ENCODE results near the gene NCKAP5.
"Not testable (repeated sequence)": the region's sequence is repeated elsewhere in the genome, so short reads cannot be mapped to it uniquely, and the experiment has no call there.

Gene NCKAP5

DNA sequence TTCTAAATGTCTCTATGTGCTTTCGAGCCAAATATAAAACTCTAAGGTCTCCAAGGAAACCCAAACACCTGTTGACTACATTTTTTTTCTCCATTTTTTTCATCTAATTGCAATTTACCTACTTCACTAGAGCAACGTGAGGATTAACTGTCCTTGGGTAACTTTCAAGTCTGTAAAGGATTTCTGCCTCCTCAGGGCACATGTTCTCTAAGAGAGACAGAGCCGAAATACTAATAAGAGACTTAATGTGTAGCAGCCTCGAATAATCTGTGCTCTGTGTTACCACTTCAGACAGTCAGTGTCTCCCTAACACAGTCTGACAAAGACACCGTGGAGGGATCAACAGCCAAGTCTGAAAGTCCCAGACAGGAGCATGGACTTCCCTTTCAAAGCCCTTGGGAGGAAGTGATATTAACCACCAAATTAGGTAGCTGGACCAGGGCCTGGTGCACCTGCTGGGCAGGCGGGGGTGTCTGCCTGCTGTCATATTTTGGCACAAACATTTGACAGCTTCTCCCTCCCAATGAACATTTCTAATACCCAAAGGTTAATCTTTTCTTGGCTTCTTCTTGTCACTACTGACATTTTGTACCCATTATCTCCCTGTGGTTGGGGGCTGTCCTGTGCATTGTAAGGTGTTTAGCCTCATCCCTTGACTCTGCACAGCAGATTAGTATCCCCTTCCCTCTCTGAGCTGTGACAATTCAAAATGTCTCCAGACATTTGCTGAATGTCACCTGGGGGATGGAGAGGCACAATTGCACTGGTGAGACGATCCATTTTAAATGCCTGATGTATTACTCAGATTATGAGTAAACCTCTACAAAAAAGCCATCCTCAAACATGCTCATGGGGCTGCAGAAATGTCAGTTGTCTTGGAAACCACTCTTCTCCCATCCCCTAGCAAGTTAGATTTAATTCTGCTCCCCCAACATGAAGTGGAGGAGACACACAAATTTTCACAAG lies 852.6 kb downstream of the NCKAP5 start:
- no peak overlapping the region for H3K4me3 ChIP-seq (ENCODE audit: low read depth, low read length)
- TF ChIP-seq, protein P1, sequence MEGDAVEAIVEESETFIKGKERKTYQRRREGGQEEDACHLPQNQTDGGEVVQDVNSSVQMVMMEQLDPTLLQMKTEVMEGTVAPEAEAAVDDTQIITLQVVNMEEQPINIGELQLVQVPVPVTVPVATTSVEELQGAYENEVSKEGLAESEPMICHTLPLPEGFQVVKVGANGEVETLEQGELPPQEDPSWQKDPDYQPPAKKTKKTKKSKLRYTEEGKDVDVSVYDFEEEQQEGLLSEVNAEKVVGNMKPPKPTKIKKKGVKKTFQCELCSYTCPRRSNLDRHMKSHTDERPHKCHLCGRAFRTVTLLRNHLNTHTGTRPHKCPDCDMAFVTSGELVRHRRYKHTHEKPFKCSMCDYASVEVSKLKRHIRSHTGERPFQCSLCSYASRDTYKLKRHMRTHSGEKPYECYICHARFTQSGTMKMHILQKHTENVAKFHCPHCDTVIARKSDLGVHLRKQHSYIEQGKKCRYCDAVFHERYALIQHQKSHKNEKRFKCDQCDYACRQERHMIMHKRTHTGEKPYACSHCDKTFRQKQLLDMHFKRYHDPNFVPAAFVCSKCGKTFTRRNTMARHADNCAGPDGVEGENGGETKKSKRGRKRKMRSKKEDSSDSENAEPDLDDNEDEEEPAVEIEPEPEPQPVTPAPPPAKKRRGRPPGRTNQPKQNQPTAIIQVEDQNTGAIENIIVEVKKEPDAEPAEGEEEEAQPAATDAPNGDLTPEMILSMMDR (IDR thresholded peaks at IDR 0.05; ENCODE audit: low read depth, low read length): no peak

DNA sequence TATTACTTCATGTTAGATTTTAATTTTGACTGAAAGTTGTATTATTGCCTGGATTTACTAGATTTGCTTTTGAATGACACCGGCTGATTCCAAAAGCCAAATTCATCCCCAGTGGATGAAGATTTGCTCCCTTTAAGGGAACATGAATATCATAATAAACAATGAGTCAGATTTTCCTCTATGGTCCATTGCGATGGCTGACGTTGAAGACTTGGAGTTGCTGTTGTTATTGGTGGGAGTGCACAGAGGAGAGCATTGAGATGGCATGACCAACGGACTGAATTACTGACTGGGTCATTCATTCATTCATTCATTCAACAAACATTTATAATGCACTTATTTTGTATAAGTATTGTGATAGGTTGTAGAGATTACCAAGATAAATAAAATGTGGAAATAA lies 864.9 kb downstream of the NCKAP5 start:
- TF ChIP-seq, protein P1 (IDR thresholded peaks at IDR 0.05; ENCODE audit: low read depth, low read length): no peak
- H3K4me3 ChIP-seq (ENCODE audit: low read depth, low read length): no peak overlapping the region

DNA sequence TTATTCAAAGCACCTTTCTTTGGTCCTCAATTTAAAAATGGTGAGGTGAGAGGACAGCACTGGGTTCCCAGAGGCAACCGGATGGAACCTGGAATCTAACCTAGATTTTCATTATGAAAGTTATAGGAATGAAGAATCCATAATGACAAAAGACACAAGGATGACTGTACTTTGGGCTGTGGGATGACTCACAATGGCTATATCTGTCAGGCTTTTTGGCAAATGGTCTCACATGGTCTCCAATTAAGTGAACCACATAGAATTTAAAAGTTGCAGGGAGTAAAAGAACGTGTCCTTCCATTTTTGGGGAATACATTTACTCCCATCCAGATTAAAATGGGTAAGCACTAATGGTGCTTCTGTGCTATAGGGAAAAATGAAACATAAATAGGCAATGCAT lies 866.5 kb downstream of the NCKAP5 start:
- TF ChIP-seq, protein P1 (IDR thresholded peaks at IDR 0.05; ENCODE audit: low read depth, low read length): no peak
- no peak overlapping the region for H3K4me3 ChIP-seq (ENCODE audit: low read depth, low read length)

DNA sequence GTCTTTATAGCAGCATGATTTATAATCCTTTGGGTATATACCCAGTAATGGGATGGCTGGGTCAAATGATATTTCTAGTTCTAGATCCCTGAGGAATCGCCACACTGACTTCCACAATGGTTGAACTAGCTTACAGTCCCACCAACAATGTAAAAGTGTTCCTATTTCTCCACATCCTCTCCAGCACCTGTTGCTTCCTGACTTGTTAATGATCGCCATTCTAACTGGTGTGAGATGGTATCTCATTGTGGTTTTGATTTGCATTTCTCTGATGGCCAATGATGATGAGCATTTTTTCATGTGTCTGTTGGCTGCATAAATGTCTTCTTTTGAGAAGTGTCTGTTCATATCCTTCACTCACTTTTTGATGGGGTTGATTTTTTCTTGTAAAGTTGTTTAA lies 868.5 kb downstream of the NCKAP5 start:
- not testable (repeated sequence) for H3K4me3 ChIP-seq (ENCODE audit: low read depth, low read length)

DNA sequence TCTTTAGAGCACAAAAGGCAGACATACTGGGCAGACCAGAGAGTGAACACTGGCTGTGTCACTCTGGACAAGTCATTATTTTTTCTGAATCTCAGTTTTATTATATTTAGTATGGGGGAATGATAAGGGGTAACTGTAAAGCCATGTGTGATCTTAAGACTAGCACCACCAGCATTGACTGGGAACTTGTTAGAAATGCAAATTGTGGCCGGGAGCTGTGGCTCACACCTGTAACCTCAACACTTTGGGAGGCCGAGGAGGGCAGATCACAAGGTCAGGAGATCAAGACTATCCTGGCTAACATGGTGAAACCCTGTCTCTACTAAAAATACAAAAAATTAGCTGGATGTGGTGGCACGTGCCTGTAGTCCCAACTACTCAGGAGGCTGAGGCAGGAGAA lies 869.9 kb downstream of the NCKAP5 start:
- H3K4me3 ChIP-seq (ENCODE audit: low read depth, low read length): not testable (repeated sequence)

DNA sequence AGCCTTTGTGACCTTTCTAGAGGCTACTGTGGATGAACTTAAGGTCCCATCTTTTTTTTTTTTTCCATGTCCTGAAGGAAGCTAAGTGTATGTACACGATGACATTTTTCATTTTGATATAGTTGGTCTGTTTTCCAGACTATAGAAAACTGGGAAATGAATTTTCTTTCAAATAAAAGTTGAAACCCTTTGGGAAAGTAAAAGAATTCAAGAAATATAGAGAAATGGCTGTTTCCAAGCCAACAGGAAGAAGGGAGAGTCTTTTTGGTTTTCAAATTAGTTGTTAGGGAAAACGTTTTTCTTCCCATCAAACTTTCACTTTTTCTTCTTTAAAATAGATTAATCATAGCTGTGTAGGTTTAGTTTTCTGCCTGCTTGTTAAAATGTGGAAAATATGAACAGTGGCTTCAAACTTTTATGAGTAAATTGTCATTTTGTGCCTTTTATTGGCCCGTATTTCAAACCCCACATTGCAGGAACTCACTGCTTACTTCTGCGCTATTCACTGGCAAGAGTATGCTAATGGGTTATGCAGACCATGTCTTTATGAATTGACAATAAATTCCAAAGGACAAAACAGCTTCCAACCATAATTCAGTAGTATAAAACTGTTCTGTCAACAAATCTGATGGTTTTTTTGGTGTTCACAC lies 870.6 kb downstream of the NCKAP5 start:
- H3K4me3 ChIP-seq (ENCODE audit: low read depth, low read length): no peak overlapping the region

DNA sequence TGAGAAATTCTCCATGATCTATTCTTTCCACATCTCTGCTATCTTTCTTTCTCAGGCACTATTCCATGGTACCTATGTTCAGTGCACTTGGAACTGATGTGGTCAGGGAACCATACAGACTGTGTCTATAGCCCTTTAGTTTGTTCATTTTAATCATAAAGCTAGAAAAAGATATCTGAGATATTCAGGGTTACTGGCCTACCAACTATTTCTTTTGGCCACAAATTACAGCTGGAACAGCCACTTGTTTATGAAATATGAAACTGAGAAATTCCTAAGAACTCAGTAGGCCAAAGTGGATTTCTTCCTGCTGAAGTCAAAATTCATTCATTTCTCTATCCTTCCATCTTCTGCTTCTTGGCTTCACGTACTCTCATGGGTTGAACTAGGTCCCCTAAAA lies 875.4 kb downstream of the NCKAP5 start:
- no peak overlapping the region for H3K4me3 ChIP-seq (ENCODE audit: low read depth, low read length)
- TF ChIP-seq, protein P1 (IDR thresholded peaks at IDR 0.05; ENCODE audit: low read depth, low read length): no peak

More for the DNA sequence above, 870.6 kb downstream of the NCKAP5 start:
- TF ChIP-seq, protein P1 (IDR thresholded peaks at IDR 0.05; ENCODE audit: low read depth, low read length): no peak

DNA sequence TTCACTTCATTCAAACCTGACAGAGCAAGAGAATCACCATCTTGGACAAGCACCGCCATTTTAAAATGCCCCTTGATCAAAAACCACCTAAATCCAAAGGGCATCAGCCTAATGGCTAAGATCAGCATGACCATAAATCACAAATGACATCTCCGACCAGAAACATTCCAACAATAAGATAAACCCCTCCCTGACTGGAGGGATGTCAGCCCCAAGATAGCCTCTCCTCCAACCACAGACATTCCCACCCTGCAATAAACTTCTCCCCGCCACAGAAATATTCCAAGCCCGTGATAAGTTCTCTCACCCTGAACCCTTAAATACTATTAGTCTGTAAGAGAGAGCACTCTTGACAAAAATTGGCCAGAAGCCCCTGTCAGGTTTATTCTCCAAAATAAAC lies 876.7 kb downstream of the NCKAP5 start:
- TF ChIP-seq, protein P1 (IDR thresholded peaks at IDR 0.05; ENCODE audit: low read depth, low read length): no peak

More for the DNA sequence above, 876.7 kb downstream of the NCKAP5 start:
- no peak overlapping the region for H3K4me3 ChIP-seq (ENCODE audit: low read depth, low read length)
